GM12874 (cell line): ENCODE results near the gene TTLL5.

Experiments used
- CTCF ChIP-seq: IDR thresholded peaks from 2 replicates; pipeline ENCODE4 v1.5.1; 2011; ENCODE audit warnings: low read depth, mild to moderate bottlenecking, control low read depth, low read length, moderate library complexity; ENCODE audit not compliant: insufficient read depth

The TTLL5 gene

GRCh38 chr14:75858362-75858761 lies 197.3 kb downstream of the TTLL5 start:
- no peak for TF ChIP-seq CTCF

GRCh38 chr14:75859746-75860145 lies 198.7 kb downstream of the TTLL5 start:
- TF ChIP-seq CTCF: no peak

- no peak for TF ChIP-seq CTCF
Measured at GRCh38 chr14:75860561-75861160, 199.6 kb downstream of the TTLL5 start.

GRCh38 chr14:75861161-75861621 lies 200.1 kb downstream of the TTLL5 start:
- no peak for TF ChIP-seq CTCF

GRCh38 chr14:75863221-75863620 lies 202.2 kb downstream of the TTLL5 start:
- TF ChIP-seq CTCF: no peak

- TF ChIP-seq CTCF: no peak
Measured at GRCh38 chr14:75864352-75864751, 203.3 kb downstream of the TTLL5 start.

GRCh38 chr14:75865531-75865930 lies 204.5 kb downstream of the TTLL5 start:
- TF ChIP-seq CTCF: no peak

GRCh38 chr14:75866970-75867369 lies 205.9 kb downstream of the TTLL5 start:
- TF ChIP-seq CTCF: no peak
